Activated naive CD4-positive, alpha-beta T cell treated with anti-CD3 and anti-CD28 coated beads for 36 hours (primary cell): ENCODE data around the gene LRRC73. TPM values are rescaled to one million over a fixed set of nuclear protein-coding genes. Genes with fewer than 3 reads are reported as not detected.
"Not testable (repeated sequence)": the region's sequence is repeated elsewhere in the genome, so short reads cannot be mapped to it uniquely, and the experiment has no call there.

ENCODE experiments used
- CTCF ChIA-PET: fragments of 350-600 bp; sonication (Branson Sonifier 250); formaldehyde crosslinking; loops from one replicate; lab custom pipeline; 2021; ENCODE audit warnings: antibody characterized with exemption; lab: Charles Lee
- DNase-seq: peaks from one replicate; pipeline ENCODE4 v3.0.0-alpha.2; 2020
- H3K27ac Mint-ChIP-seq: one replicate; pipeline ENCODE4 v1.8.0; 2021; ENCODE audit warnings: mild to moderate bottlenecking, mixed read lengths
- H3K27me3 Mint-ChIP-seq: one replicate; pipeline ENCODE4 v1.8.0; 2021; ENCODE audit warnings: low read depth, mixed read lengths
- H3K36me3 Mint-ChIP-seq: one replicate; pipeline ENCODE4 v1.8.0; 2021; ENCODE audit warnings: low read depth, mixed read lengths
- H3K4me1 Mint-ChIP-seq: one replicate; pipeline ENCODE4 v1.8.0; 2021; ENCODE audit warnings: low read depth, mixed read lengths
- H3K4me3 Mint-ChIP-seq: one replicate; pipeline ENCODE4 v1.8.0; 2021; ENCODE audit warnings: mild to moderate bottlenecking, moderate library complexity, mixed read lengths
- H3K9me3 Mint-ChIP-seq: one replicate; pipeline ENCODE4 v1.8.0; 2021; ENCODE audit warnings: mixed read lengths
- intact Hi-C: fragments of 100-400 bp; cut with micrococcal nuclease; formaldehyde crosslinking; loops from one replicate; pipeline ENCODE4 v1.15.1; 2023
- total RNA-seq, 2 experiments: library from RNA; stranded (reverse); gene quantifications; one replicate each; pipeline ENCODE4 v1.2.3, GENCODE V29; 2021

Gene LRRC73
- total RNA-seq, 2 experiments from 2014 or later: 0.10 to 0.17 TPM

DNA sequence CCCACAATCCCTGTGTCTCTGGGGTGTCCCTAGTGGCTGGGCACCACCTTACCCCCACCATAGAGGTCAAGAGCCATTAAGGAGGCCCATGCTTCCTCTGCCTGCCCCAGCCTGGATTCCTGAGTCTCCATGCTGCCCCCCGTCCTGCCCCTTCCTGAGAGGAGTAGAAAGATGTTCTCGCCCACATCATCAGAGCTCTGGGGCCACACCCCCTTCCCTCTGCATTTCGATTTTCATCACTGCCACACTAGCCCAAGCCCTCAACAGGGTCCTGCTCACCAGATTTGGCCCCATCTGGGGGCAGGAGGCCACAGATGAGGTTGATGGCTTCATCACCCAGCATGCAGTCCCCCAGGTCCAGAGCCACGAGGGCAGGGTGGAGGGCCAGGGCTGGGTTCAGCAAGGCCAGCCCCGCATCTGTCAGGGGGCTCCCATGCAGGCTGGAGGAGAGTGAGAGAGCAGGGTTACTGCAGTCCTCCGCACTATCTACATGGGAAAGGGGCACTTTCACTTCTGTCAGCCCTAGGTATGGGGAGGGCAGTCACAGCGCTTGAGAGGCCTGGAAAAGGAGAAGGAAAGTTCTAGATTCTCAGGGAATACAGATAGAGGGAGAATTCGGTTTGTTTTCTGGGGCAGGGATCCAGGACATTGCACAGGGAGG lies 1.5 kb downstream of the LRRC73 start:
- Mint-ChIP-seq H3K36me3 (peaks cover 7% of the 10 kb centered on the region), H3K9me3 (no peaks in the 10 kb centered on the region), H3K27ac (no peak overlapping the region), H3K4me3 (peak overlapping the region; percentile 68), H3K4me1 (peaks cover 8% of the 10 kb centered on the region), H3K27me3 (peaks cover 14% of the 10 kb centered on the region)
- intact Hi-C loops: loop anchor here (1.0 to 10.0 kb wide), 3 partner anchors 139 to 606 kb away; partner anchors contain the start of genes PTK7 and ZNF318
- DNase-seq: no peak
- CTCF ChIA-PET: interaction anchor here (0.8 to 5.0 kb wide), 16 partner anchors 9 to 279 kb away, joined by 3 to 69 read pairs (median 10); partner anchors contain the start of genes CRIP3, DLK2, DNPH1 and POLR1C

DNA sequence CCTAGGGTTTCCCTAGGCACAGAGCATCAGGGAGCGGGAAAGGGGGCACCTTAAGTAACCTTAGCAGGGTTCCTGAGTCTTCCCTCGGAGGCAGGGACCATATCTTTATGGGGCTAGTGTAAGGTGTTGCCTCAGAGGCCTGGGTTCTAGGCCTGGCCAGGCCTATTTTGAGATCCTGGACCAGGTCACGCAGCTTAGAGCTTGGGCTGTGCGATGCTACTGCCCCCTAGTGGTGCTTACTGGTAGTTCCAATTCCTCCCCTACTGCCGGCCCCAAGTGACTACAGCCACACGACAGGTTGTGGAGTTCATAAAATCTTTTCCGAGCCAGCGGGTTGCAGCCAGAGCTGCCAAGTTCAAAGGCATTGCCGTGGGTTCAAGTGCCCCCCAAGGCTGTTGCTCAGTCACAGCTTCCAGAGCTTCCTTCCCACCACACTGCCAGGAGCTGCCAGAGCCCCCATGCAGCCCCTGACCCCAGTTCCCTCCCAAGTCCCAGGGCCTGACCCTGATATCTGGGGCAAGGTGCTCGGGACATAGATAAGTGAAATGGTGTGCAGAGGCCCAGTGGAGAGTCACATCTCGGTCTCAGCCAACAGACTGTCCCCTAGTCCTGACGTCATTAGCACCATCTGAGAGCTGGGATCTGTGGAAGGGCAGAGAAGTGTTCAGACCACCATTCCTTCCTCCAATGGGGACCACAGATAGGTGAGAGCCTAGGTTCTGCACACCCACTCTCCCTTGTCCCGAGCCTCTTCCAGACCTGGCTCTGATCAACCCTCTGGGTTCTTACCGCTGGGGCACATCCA lies 3.3 kb downstream of the LRRC73 start:
- peaks cover 5% of the 10 kb centered on the region for H3K4me1 Mint-ChIP-seq
- CTCF ChIA-PET: interaction anchor here (0.7 to 5.0 kb wide), 44 partner anchors 8 to 282 kb away, joined by 3 to 69 read pairs (median 4); partner anchors contain the start of genes CRIP3, DLK2, DNPH1 and POLR1C
- intact Hi-C loops: loop anchor here (1.0 to 10.0 kb wide), 5 partner anchors 52 to 605 kb away; partner anchors contain the start of genes DLK2 and PTK7
- no peak overlapping the region for H3K4me3 Mint-ChIP-seq
- no peaks in the 10 kb centered on the region for H3K9me3 Mint-ChIP-seq
- peaks cover 8% of the 10 kb centered on the region for H3K36me3 Mint-ChIP-seq
- H3K27me3 Mint-ChIP-seq: peaks cover 14% of the 10 kb centered on the region
- H3K27ac Mint-ChIP-seq: no peak overlapping the region
- peak; percentile 89 for DNase-seq

DNA sequence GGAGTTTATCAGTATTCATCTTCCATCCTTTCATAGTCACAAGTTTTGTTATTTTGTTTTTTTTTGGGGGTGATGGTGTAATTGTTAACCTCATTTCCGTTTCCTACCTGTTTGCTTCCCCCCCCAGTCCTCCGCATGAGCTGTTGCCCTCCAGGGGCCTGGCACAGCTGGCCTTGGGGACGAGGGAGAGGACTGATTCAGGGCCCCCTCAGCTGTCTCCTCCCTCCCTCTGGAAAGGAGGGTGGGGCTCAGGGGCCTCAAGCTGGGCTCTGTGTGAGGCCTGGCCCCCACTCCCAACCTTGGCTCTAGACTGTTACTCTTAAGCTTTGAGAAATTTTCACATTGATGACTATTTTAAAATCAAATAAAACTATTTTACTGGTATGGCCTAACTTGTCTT lies 4.0 kb downstream of the LRRC73 start:
- Mint-ChIP-seq H3K27ac (no peak overlapping the region), H3K36me3 (peaks cover 6% of the 10 kb centered on the region), H3K27me3 (peaks cover 14% of the 10 kb centered on the region), H3K4me1 (peaks cover 5% of the 10 kb centered on the region), H3K9me3 (no peaks in the 10 kb centered on the region), H3K4me3 (no peak overlapping the region)
- intact Hi-C loops: loop anchor here (1.0 to 10.0 kb wide), 5 partner anchors 51 to 604 kb away; partner anchors contain the start of genes DLK2 and PTK7
- CTCF ChIA-PET: interaction anchor here (0.6 to 5.0 kb wide), 50 partner anchors 8 to 366 kb away, joined by 3 to 69 read pairs (median 4); partner anchors contain the start of genes CRIP3, DLK2, DNPH1 and POLR1C
- DNase-seq: no peak

DNA sequence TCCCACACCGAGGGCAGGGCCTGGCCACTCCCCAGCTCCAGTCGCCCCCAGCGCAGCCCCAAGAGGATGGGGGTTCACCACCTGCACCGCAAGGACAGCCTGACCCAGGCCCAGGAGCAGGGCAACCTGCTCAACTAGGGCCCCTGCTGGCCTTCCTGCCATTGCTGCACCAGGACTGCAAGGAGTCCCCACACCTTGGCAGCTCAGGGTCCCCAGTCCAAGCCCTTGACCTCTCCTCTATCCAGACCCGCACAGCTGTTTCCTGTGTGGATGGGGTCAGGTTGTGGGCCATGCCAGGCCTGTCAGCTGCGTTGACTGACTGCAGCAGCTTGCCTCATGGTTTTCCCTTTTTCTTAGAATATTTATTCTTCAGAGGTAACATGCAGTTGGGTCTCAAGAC lies 4.4 kb downstream of the LRRC73 start:
- Mint-ChIP-seq H3K36me3 (peaks cover 6% of the 10 kb centered on the region), H3K4me3 (no peak overlapping the region), H3K27ac (no peak overlapping the region), H3K9me3 (no peaks in the 10 kb centered on the region), H3K4me1 (peaks cover 5% of the 10 kb centered on the region), H3K27me3 (peaks cover 14% of the 10 kb centered on the region)
- intact Hi-C loops: loop anchor here (1.0 to 10.0 kb wide), 5 partner anchors 50 to 603 kb away; partner anchors contain the start of genes DLK2 and PTK7
- CTCF ChIA-PET: interaction anchor here (0.6 to 5.0 kb wide), 45 partner anchors 8 to 365 kb away, joined by 3 to 69 read pairs (median 4); partner anchors contain the start of genes CRIP3, DLK2, DNPH1 and POLR1C
- DNase-seq: no peak

DNA sequence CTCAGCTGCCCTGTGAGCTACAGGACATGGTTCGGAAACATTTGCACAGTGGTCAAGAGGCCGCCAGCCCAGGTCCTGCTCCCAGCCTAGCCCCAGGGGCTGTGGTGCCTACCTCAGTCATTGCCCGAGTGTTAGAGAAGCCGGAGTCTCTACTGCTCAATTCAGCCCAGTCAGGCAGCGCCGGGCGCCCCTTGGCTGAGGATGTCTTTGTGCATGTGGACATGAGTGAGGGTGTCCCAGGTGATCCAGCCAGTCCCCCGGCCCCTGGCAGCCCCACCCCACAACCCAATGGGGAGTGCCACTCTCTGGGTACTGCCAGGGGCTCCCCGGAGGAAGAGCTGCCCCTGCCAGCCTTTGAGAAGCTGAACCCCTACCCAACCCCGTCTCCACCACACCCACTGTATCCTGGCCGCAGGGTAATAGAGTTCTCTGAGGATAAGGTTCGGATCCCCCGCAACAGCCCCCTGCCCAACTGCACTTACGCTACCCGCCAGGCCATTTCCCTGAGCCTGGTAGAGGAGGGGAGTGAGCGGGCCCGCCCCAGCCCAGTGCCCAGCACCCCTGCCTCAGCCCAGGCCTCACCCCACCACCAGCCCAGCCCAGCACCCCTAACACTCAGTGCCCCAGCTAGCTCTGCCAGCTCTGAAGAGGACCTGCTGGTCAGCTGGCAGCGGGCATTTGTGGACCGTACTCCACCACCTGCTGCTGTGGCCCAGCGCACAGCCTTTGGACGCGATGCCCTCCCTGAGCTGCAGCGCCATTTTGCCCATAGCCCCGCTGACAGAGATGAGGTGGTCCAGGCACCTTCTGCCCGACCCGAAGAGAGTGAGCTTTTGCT lies 5.2 kb downstream of the LRRC73 start:
- DNase-seq: no peak
- CTCF ChIA-PET: interaction anchor here (0.6 to 5.0 kb wide), 20 partner anchors 12 to 404 kb away, joined by 3 to 69 read pairs (median 4); partner anchors contain the start of genes DLK2, DNPH1, POLR1C and SLC22A7
- Mint-ChIP-seq H3K36me3 (peaks cover 6% of the 10 kb centered on the region), H3K27me3 (peaks cover 14% of the 10 kb centered on the region), H3K4me1 (peaks cover 5% of the 10 kb centered on the region), H3K9me3 (no peaks in the 10 kb centered on the region), H3K4me3 (no peak overlapping the region), H3K27ac (no peak overlapping the region)
- intact Hi-C loops: loop anchor here (5.0 to 10.0 kb wide), 2 partner anchors 430 to 603 kb away; partner anchors contain the start of gene PTK7

DNA sequence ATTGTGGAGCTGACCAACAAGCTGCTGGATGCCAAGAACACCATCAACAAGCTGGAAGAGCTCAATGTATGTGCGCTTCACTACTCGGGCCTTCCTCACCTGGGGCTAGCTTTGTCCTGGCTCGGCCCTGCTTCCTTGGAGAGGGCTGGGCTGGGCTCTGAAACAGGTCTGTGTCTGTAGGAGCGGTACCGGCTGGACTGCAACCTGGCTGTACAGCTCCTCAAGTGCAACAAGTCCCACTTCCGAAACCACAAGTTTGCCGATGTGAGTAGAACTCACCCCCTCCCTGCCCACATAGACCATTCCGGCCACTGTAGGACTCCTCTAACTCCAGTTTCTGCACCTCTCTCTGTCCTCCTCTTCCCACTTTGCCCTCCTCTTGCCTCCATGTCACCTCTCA lies 6.7 kb downstream of the LRRC73 start:
- CTCF ChIA-PET: interaction anchor here (0.5 to 1.6 kb wide), 6 partner anchors 9 to 168 kb away, joined by 3 to 6 read pairs (median 3); no protein-coding TSS in a partner anchor
- Mint-ChIP-seq H3K27me3 (peaks cover 5% of the 10 kb centered on the region), H3K4me3 (no peak overlapping the region), H3K27ac (no peak overlapping the region), H3K9me3 (no peaks in the 10 kb centered on the region), H3K4me1 (no peaks in the 10 kb centered on the region), H3K36me3 (peaks cover 8% of the 10 kb centered on the region)
- intact Hi-C loops: loop anchor here (10.0 kb wide), 1 partner anchor 429 kb away; the partner anchor contains the start of gene PTK7
- DNase-seq: no peak

DNA sequence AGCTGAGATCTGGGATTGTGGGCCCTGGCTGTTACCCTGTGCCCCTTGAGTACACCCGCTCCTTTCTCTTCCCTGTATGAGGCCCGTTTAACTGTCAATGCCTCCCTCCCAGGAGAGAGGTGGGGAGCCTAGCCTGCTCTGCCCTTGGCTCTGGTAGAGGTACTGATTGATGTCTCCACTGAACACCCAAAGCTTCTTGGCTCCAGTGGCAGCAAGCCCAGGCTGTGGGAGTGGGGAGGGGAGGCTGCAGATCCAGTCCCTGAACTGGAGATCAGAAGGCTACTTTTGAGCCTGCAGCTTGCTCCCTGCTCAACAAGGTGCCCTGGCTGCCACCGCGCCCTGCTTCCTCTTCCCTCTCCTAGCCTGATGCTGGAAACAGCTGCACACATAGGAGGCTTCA lies 7.5 kb downstream of the LRRC73 start:
- Mint-ChIP-seq H3K9me3 (no peaks in the 10 kb centered on the region), H3K4me3 (no peak overlapping the region), H3K4me1 (no peaks in the 10 kb centered on the region), H3K36me3 (peaks cover 8% of the 10 kb centered on the region), H3K27ac (no peak overlapping the region), H3K27me3 (peaks cover under 1% of the 10 kb centered on the region)
- no peak for DNase-seq
- intact Hi-C loops: loop anchor here (10.0 kb wide), 1 partner anchor 428 kb away; the partner anchor contains the start of gene PTK7
- CTCF ChIA-PET: interaction anchor here (0.5 to 1.6 kb wide), 4 partner anchors 43 to 168 kb away, joined by 3 to 6 read pairs (median 4); no protein-coding TSS in a partner anchor

DNA sequence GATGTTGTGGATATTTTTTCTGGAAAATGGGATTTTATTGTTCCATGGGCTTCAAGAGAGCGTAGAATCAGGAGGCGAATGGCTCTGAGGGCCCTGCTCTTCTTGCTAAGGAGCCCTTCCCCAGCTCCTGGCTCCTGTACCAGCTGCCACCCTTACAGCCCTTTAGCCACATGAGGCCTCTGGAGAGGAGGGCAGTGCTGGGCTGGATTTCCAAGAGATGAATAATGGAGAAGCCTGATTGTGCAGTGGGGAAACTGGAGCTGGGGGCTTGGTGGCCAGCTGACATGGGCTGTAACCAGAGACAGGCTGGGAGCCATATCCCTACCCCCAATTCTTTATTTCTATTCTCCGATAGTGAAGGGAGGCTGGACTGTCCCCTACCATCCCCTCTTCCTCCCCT lies 9.2 kb downstream of the LRRC73 start:
- H3K27ac Mint-ChIP-seq: no peak overlapping the region
- intact Hi-C loops: loop anchor here (10.0 kb wide), 1 partner anchor 426 kb away; the partner anchor contains the start of gene PTK7
- no peak overlapping the region for H3K4me3 Mint-ChIP-seq
- CTCF ChIA-PET: no interaction called here
- no peak for DNase-seq
- H3K27me3 Mint-ChIP-seq: no peaks in the 10 kb centered on the region
- H3K36me3 Mint-ChIP-seq: peaks cover 6% of the 10 kb centered on the region
- no peaks in the 10 kb centered on the region for H3K9me3 Mint-ChIP-seq
- no peaks in the 10 kb centered on the region for H3K4me1 Mint-ChIP-seq

DNA sequence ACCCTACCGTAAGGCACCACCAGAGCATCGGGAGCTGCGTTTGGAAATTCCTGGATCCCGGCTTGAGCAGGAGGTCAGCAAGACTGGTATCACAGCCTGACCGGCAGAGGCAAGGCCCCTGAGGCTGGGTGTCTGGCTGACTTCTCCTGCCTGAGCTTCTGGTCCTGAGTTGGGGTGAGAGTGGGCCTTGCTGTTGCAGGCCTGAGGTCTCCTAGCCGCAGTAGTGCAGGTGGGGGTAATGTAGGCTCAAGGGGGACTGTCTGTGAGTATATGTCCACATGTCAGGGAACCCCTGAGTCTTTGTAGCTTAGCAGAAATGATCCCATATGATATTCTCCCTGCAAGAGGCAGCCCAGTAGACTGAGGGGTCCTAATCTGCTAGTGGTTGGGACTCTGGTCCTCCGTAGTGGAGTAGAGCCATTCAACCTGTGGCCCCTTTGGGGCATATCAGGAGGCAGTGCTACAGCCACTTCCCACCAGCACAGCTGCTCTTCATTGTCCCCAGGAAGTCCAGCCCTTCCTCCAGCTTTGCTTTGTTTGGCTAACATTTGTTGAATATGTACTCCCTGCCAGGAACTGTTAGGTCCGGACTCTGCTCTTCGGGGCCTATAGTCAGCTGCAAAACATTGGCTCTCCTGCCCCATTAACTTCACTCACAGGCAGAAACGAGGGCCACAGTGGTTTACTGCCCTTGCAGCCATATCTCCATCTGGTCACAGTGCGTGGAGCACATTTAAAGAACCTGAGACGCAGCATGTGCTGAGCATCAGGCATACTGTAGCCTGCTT lies 10.9 kb downstream of the LRRC73 start:
- intact Hi-C loops: no loop called here
- Mint-ChIP-seq H3K36me3 (peaks cover 6% of the 10 kb centered on the region), H3K9me3 (no peaks in the 10 kb centered on the region), H3K27ac (no peak overlapping the region), H3K27me3 (no peaks in the 10 kb centered on the region), H3K4me3 (no peak overlapping the region), H3K4me1 (peaks cover 11% of the 10 kb centered on the region)
- no peak for DNase-seq
- CTCF ChIA-PET: interaction anchor here (1.5 kb wide), 1 partner anchor 8 kb away, joined by 5 read pairs; no protein-coding TSS in a partner anchor

DNA sequence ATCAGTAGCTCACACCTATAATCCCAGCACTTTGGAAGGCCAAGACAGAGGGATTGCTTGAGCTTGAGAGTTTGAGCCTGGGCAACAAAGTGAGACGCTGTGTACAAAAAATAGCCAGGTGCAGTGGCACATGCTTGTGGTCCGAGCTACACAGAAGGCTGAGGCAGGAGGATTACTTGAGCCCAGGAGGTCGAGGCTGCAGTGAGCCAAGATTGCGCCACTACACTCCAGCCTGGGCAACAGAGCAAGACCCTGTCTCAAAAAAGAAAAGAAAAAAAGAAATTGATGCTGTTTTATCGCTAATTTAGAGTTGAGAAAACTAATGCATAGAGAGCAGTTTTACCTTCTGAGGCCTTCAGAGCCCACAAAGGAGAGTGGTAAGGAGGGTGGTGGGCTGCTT lies 11.9 kb downstream of the LRRC73 start:
- H3K36me3 Mint-ChIP-seq, DNase-seq, H3K4me3 Mint-ChIP-seq, H3K9me3 Mint-ChIP-seq, H3K27ac Mint-ChIP-seq, intact Hi-C loops, H3K27me3 Mint-ChIP-seq: not testable (repeated sequence)
- peaks cover 17% of the 10 kb centered on the region for H3K4me1 Mint-ChIP-seq
- CTCF ChIA-PET: interaction anchor here (0.6 to 1.5 kb wide), 3 partner anchors 8 to 93 kb away, joined by 3 to 5 read pairs (median 4); no protein-coding TSS in a partner anchor
